H1 (cell line): ENCODE data around the gene ENAH. TPM values are rescaled to one million over a fixed set of nuclear protein-coding genes. Genes with fewer than 3 reads are reported as not detected.

Source experiments
- CTCF ChIA-PET: fragments of 300-600 bp; sonication (Branson Sonifier 250); formaldehyde crosslinking; loops from one replicate; lab custom pipeline; 2021; ENCODE audit not compliant: partially characterized antibody; lab: Charles Lee
- POLR2A ChIA-PET: fragments of 300-600 bp; sonication (Branson Sonifier 250); formaldehyde crosslinking; loops from one replicate; lab custom pipeline; 2021; ENCODE audit warnings: inconsistent platforms; ENCODE audit not compliant: partially characterized antibody; lab: Charles Lee
- DNase-seq, 2 experiments: peaks; one replicate each; pipeline versions ENCODE4 v3.0.0 to v3.0.0-alpha.2; 2010 to 2022; ENCODE audit warnings: low spot score in 2 of 2, low read depth in 1 of 2, mixed read lengths in 1 of 2
- FAIRE-seq: peaks from 2 replicates; lab custom pipeline; 2011; peaks lifted over from hg19 to GRCh38; lab: Jason Lieb, UNC
- H2AFZ ChIP-seq: 2 replicates; pipeline ENCODE4 v1.8.1; 2012; ENCODE audit warnings: low read length, inconsistent platforms
- H2AK5ac ChIP-seq: 2 replicates; pipeline ENCODE4 v1.6.1; 2013; ENCODE audit warnings: low read depth, low read length
- H2BK120ac ChIP-seq: replicated peaks from 2 replicates; pipeline ENCODE3; 2013; ENCODE audit warnings: low read depth, low read length, inconsistent platforms
- H2BK12ac ChIP-seq: 2 replicates; pipeline ENCODE4 v1.6.1; 2013; ENCODE audit warnings: low read depth, low read length
- H2BK15ac ChIP-seq: 2 replicates; pipeline ENCODE4 v1.6.1; 2013; ENCODE audit warnings: low read length
- H2BK20ac ChIP-seq: 2 replicates; pipeline ENCODE4 v1.6.1; 2013; ENCODE audit warnings: low read length
- H2BK5ac ChIP-seq: 2 replicates; pipeline ENCODE4 v1.6.1; 2013; ENCODE audit warnings: low read depth, low read length
- H3K14ac ChIP-seq: 2 replicates; pipeline ENCODE4 v1.6.1; 2013; ENCODE audit warnings: inconsistent platforms; ENCODE audit not compliant: insufficient read length
- H3K18ac ChIP-seq: 2 replicates; pipeline ENCODE4 v1.6.1; 2013; ENCODE audit warnings: low read length; ENCODE audit errors: extremely low read depth
- H3K23ac ChIP-seq: 2 replicates; pipeline ENCODE4 v1.6.1; 2013; ENCODE audit warnings: inconsistent platforms; ENCODE audit not compliant: insufficient read length
- H3K23me2 ChIP-seq: 2 replicates; pipeline ENCODE4 v1.6.1; 2013; ENCODE audit warnings: low read depth, low read length
- H3K27ac ChIP-seq: 2 replicates; pipeline ENCODE4 v1.6.1; 2011; ENCODE audit warnings: low read depth, low read length, inconsistent platforms
- H3K27me3 ChIP-seq, 4 experiments: replicated peaks in 1 of 4; 1 replicate in 1 of 4; 2 replicates in 3 of 4; pipeline versions ENCODE4 v1.6.1 to v1.8.1; 2011 to 2013; ENCODE audit warnings: low read length in 3 of 4, mild to moderate bottlenecking in 3 of 4, inconsistent platforms in 2 of 4, mixed read lengths in 2 of 4, moderate library complexity in 1 of 4; ENCODE audit not compliant: control insufficient read depth in 3 of 4, insufficient read depth in 3 of 4; ENCODE audit errors: extremely low read depth in 1 of 4
- H3K36me3 ChIP-seq, 4 experiments: 2 replicates each; pipeline versions ENCODE4 v1.6.1 to v1.8.1; 2011 to 2013; ENCODE audit warnings: mild to moderate bottlenecking in 4 of 4, low read length in 3 of 4, moderate library complexity in 2 of 4, control low read depth in 1 of 4, inconsistent platforms in 1 of 4; ENCODE audit not compliant: insufficient read depth in 4 of 4, control insufficient read depth in 2 of 4
- H3K4ac ChIP-seq: replicated peaks from 2 replicates; pipeline ENCODE3; 2013; ENCODE audit warnings: low read length, low read depth, mixed read lengths, inconsistent platforms; ENCODE audit not compliant: insufficient read length
- H3K4me1 ChIP-seq, 4 experiments: replicated peaks in 1 of 4; 1 replicate in 1 of 4; 2 replicates in 3 of 4; pipeline versions ENCODE4 v1.6.1 to v1.8.1; 2011 to 2013; ENCODE audit warnings: low read length in 3 of 4, inconsistent platforms in 2 of 4, mixed read lengths in 1 of 4; ENCODE audit not compliant: insufficient read depth in 4 of 4, control insufficient read depth in 3 of 4
- H3K4me2 ChIP-seq, 2 experiments: 2 replicates each; pipeline versions ENCODE4 v1.6.1 to v1.8.1; 2011 to 2013; ENCODE audit warnings: low read depth in 2 of 2, low read length in 2 of 2, control low read depth in 1 of 2, inconsistent platforms in 1 of 2, mild to moderate bottlenecking in 1 of 2; ENCODE audit not compliant: insufficient read depth in 1 of 2
- H3K4me3 ChIP-seq, 4 experiments: fragments of 200-600, 300-600 bp in 1 of 4; sonication (generic), shearing (Covaris generic), sonication (Bioruptor Twin) in 1 of 4; 2 replicates each; pipeline versions ENCODE4 v1.5.1 to v1.8.1; 2011 to 2016; ENCODE audit warnings: low read length in 4 of 4, low read depth in 3 of 4, control low read depth in 2 of 4, inconsistent platforms in 2 of 4, mild to moderate bottlenecking in 2 of 4, mixed read lengths in 1 of 4, moderate library complexity in 1 of 4; ENCODE audit not compliant: insufficient read depth in 2 of 4; ENCODE audit errors: extremely low read depth in 1 of 4
- H3K56ac ChIP-seq: replicated peaks from 2 replicates; pipeline ENCODE3; 2013; ENCODE audit warnings: low read depth, mild to moderate bottlenecking, mixed read lengths, low read length, inconsistent platforms; ENCODE audit not compliant: insufficient read length
- H3K79me1 ChIP-seq: 2 replicates; pipeline ENCODE4 v1.6.1; 2013; ENCODE audit warnings: low read depth, low read length, control low read depth
- H3K79me2 ChIP-seq, 2 experiments: 2 replicates each; pipeline versions ENCODE4 v1.6.1 to v1.8.1; 2012 to 2013; ENCODE audit warnings: low read length in 2 of 2, mild to moderate bottlenecking in 2 of 2, inconsistent platforms in 1 of 2; ENCODE audit not compliant: insufficient read depth in 2 of 2, control insufficient read depth in 1 of 2
- H3K9ac ChIP-seq, 4 experiments: replicated peaks in 1 of 4; 1 replicate in 1 of 4; 2 replicates in 3 of 4; pipeline versions ENCODE4 v1.6.1 to v1.8.1; 2011 to 2013; ENCODE audit warnings: low read depth in 3 of 4, low read length in 3 of 4, control low read depth in 2 of 4, mild to moderate bottlenecking in 2 of 4, moderate library complexity in 2 of 4, inconsistent platforms in 1 of 4; ENCODE audit errors: extremely low read depth in 1 of 4
- H3K9me3 ChIP-seq, 2 experiments: 2 replicates each; pipeline versions ENCODE4 v1.6.1 to v1.8.1; 2012 to 2013; ENCODE audit warnings: mild to moderate bottlenecking in 2 of 2, moderate library complexity in 2 of 2, control low read depth in 1 of 2, inconsistent platforms in 1 of 2, low read depth in 1 of 2, low read length in 1 of 2, mixed read lengths in 1 of 2; ENCODE audit not compliant: insufficient read depth in 2 of 2
- H4K20me1 ChIP-seq, 2 experiments: replicated peaks in 1 of 2; 2 replicates each; pipeline versions ENCODE3 to v1.8.1; 2011 to 2013; ENCODE audit warnings: inconsistent platforms in 2 of 2, low read length in 2 of 2, mild to moderate bottlenecking in 1 of 2; ENCODE audit not compliant: insufficient read depth in 2 of 2, control insufficient read depth in 1 of 2
- H4K5ac ChIP-seq: 2 replicates; pipeline ENCODE4 v1.6.1; 2013; ENCODE audit warnings: low read length, low read depth, mixed read lengths, inconsistent platforms; ENCODE audit not compliant: insufficient read length
- H4K8ac ChIP-seq: 2 replicates; pipeline ENCODE4 v1.8.0; 2013; ENCODE audit warnings: mild to moderate bottlenecking, moderate library complexity, low read length, inconsistent platforms; ENCODE audit not compliant: insufficient read depth; ENCODE audit errors: extremely low read depth
- H4K91ac ChIP-seq: replicated peaks from 2 replicates; pipeline ENCODE3; 2013; ENCODE audit warnings: low read length, mixed read lengths, inconsistent platforms; ENCODE audit not compliant: insufficient read length
- ASH2L ChIP-seq: fragments of 200-600, 300-600 bp; sonication (generic); IDR thresholded peaks from one replicate; pipeline ENCODE4 v1.7.1; 2017; ENCODE audit warnings: low read length
- HDAC2 ChIP-seq, 2 experiments: fragments of 300-600 bp in 1 of 2; sonication (generic) in 1 of 2; IDR thresholded peaks; 2 replicates each; pipeline ENCODE4 v1.6.1; 2011 to 2012; ENCODE audit warnings: low read depth in 2 of 2, low read length in 2 of 2, mild to moderate bottlenecking in 2 of 2, moderate library complexity in 2 of 2, borderline replicate concordance in 1 of 2, inconsistent platforms in 1 of 2
- SIX5 ChIP-seq: IDR thresholded peaks from 2 replicates; pipeline ENCODE4 v1.6.1; 2011; ENCODE audit warnings: mild to moderate bottlenecking, low read depth, low read length
- SRF ChIP-seq: IDR thresholded peaks from 2 replicates; pipeline ENCODE4 v1.6.1; 2011; ENCODE audit warnings: mild to moderate bottlenecking, low read depth, low read length, moderate library complexity
- WGBS, 2 experiments: shearing (Covaris generic) in 1 of 2; methylation state at CpG; one replicate each; pipeline versions ENCODE4 v1.1.6 to v1.1.7; 2013 to 2015; ENCODE audit warnings: low lambda C conversion rate in 2 of 2, mixed read lengths in 2 of 2, inconsistent platforms in 1 of 2, low coverage in 1 of 2, missing lambda C conversion rate in 1 of 2; ENCODE audit not compliant: insufficient replicate concordance in 2 of 2, insufficient coverage in 1 of 2, insufficient read length in 1 of 2; ENCODE audit errors: extremely low coverage in 1 of 2, missing lambda C conversion rate in 1 of 2; 5-methylcytosine and 5-hydroxymethylcytosine counted together
- polyA plus RNA-seq, 7 experiments: library from polyadenylated mRNA; depleted of rRNA in 3 of 7; stranded (reverse) in 5 of 7; unstranded in 2 of 7; fragments of >200 nt in 5 of 7; fragments of 200-250 nt in 2 of 7; gene quantifications; 1 replicate in 5 of 7; 2 replicates in 1 of 7; 4 replicates in 1 of 7; pipeline versions ENCODE4 v1.2.1 to v1.2.3, GENCODE V29; 2011 to 2013; ENCODE audit warnings: missing spikeins in 2 of 7, mixed read lengths in 2 of 7
- total RNA-seq: library from RNA; stranded (reverse); fragmentation: NEBNext Ultra II Directional; extraction: Animal tissue kit (Norgen Biotek cat#: 25700); gene quantifications from 2 replicates; pipeline ENCODE4 v1.2.1, GENCODE V29; 2021
- TF ChIP-seq, protein P1 (sequence below): IDR thresholded peaks from 2 replicates; pipeline ENCODE4 v1.6.1; 2011; ENCODE audit warnings: low read depth, mild to moderate bottlenecking, low read length; ENCODE audit not compliant: insufficient read depth
- TF ChIP-seq, protein P2 (sequence below): IDR thresholded peaks from 2 replicates; pipeline ENCODE4 v1.6.1; 2012; ENCODE audit warnings: inconsistent platforms

The ENAH gene
- total and polyA plus RNA-seq, 2 of the 8 experiments (the other 6 are each of a cell fraction or from before 2014, with no cell fraction given), result 39.1 to 335 TPM

DNA sequence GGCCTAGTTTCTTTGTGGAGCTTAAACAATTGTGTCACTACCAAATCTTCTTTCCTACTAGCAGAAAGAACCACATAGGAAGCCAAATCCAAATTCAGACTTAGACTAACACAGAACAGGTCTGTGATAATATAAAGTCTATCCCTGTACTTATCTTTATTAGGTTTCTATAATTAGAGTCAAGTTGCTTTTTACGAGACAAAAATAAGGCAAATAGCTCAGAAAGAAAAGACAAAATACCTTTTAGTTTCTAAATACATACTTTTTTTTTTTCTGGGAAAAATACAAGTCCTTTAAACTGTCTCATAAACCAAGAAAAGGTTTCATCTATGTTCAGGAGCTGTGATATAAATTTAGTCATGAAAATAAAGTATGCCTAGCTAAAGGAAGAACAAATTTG is 146.2 kb downstream of the ENAH start:
- FAIRE-seq (no peak), DNase-seq (no peak)
- Histone ChIP-seq H3K4me3 (no peak overlapping the region), H3K4me1 (peaks cover 5 to 19% (median 11%) of the 10 kb centered on the region in 4 experiments; a peak in 6 of 7 replicates), H4K8ac (no peak overlapping the region), H3K27me3 (no peaks in the 10 kb centered on the region), H2BK15ac (no peak overlapping the region), H3K4ac (no peak overlapping the region), H2BK12ac (no peak overlapping the region), H3K9ac (no peak overlapping the region), H2BK5ac (no peak overlapping the region), H2BK120ac (no peak overlapping the region), H2BK20ac (no peak overlapping the region), H3K14ac (no peak overlapping the region), H2AFZ (no peak overlapping the region), H4K20me1 (peaks cover 0 to 2% of the 10 kb centered on the region in 2 experiments), H3K23ac (no peak overlapping the region), H4K91ac (no peak overlapping the region), H3K23me2 (no peaks in the 10 kb centered on the region), H3K56ac (no peak overlapping the region), H3K79me2 (0 out of 4 replicates have a peak, but pooled peaks cover 0 to 5% of the 10 kb centered on the region in 2 experiments), H3K18ac (no peak overlapping the region), H4K5ac (no peak overlapping the region), H2AK5ac (no peak overlapping the region), H3K36me3 (peaks cover 0 to 52% (median 11%) of the 10 kb centered on the region in 4 experiments; a peak in 5 of 8 replicates), H3K4me2 (no peak overlapping the region), H3K27ac (no peak overlapping the region), H3K9me3 (no peaks in the 10 kb centered on the region), H3K79me1 (no peaks in the 10 kb centered on the region)
- CTCF ChIA-PET, result interaction anchor here (0.6 to 5.5 kb wide), 12 partner anchors 9 to 365 kb away, joined by 3 to 24 read pairs (median 4); partner anchors contain the start of gene SRP9
- TF ChIP-seq ASH2L (no peak), SRF (no peak), HDAC2 (IDR thresholded peaks at IDR 0.05; ENCODE audit: borderline replicate concordance in 1 of 2, low read depth in 2 of 2, low read length in 2 of 2) (no peak), SIX5 (no peak)
- TF ChIP-seq, protein P1, sequence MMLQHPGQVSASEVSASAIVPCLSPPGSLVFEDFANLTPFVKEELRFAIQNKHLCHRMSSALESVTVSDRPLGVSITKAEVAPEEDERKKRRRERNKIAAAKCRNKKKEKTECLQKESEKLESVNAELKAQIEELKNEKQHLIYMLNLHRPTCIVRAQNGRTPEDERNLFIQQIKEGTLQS, result no peak
- TF ChIP-seq, protein P2, sequence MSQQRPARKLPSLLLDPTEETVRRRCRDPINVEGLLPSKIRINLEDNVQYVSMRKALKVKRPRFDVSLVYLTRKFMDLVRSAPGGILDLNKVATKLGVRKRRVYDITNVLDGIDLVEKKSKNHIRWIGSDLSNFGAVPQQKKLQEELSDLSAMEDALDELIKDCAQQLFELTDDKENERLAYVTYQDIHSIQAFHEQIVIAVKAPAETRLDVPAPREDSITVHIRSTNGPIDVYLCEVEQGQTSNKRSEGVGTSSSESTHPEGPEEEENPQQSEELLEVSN, result no peak
- 96% methylated on average over 1 of the region's 1 CpG; no CpG with 5 or more reads in 1 of the 2 experiments for WGBS, 2 experiments
- POLR2A ChIA-PET, result interaction anchor here (1.4 kb wide), 1 partner anchor 14 kb away, joined by 4 read pairs; no protein-coding TSS in a partner anchor
